ENCODE data around the gene SENP6.
"Not testable (repeated sequence)": the region's sequence is repeated elsewhere in the genome, so short reads cannot be mapped to it uniquely, and the experiment has no call there.

Gene SENP6

GRCh38 chr6:75609639-75610590 lies 8.2 kb downstream of the SENP6 start:
- DNase-seq (ENCODE audit: low spot score) = no peak

GRCh38 chr6:75611011-75611701 lies 9.5 kb downstream of the SENP6 start:
- DNase-seq (ENCODE audit: low spot score) = no peak

GRCh38 chr6:75611702-75612375 lies 10.2 kb downstream of the SENP6 start:
- DNase-seq (ENCODE audit: low spot score) = no peak

GRCh38 chr6:75612434-75612833 lies 10.8 kb downstream of the SENP6 start:
- DNase-seq (ENCODE audit: low spot score) = no peak

- DNase-seq (ENCODE audit: low spot score) = no peak
Observed at GRCh38 chr6:75613056-75613501, 11.4 kb downstream of the SENP6 start.

- no peak for DNase-seq (ENCODE audit: low spot score)
Observed at GRCh38 chr6:75618437-75618836, 16.8 kb downstream of the SENP6 start.

GRCh38 chr6:75619230-75619899 lies 17.7 kb downstream of the SENP6 start:
- no peak for DNase-seq (ENCODE audit: low spot score)

GRCh38 chr6:75620381-75621304 lies 19.0 kb downstream of the SENP6 start:
- no peak for DNase-seq (ENCODE audit: low spot score)

GRCh38 chr6:75621846-75622245 lies 20.2 kb downstream of the SENP6 start:
- DNase-seq (ENCODE audit: low spot score) = no peak

- DNase-seq (ENCODE audit: low spot score) = no peak
Observed at GRCh38 chr6:75623491-75623890, 21.8 kb downstream of the SENP6 start.

- no peak for DNase-seq (ENCODE audit: low spot score)
Observed at GRCh38 chr6:75624335-75624734, 22.7 kb downstream of the SENP6 start.

- DNase-seq (ENCODE audit: low spot score) = no peak
Observed at GRCh38 chr6:75624988-75625387, 23.3 kb downstream of the SENP6 start.

- DNase-seq (ENCODE audit: low spot score) = no peak
Observed at GRCh38 chr6:75626561-75626960, 24.9 kb downstream of the SENP6 start.

GRCh38 chr6:75627708-75628107 lies 26.0 kb downstream of the SENP6 start:
- DNase-seq (ENCODE audit: low spot score) = not testable (repeated sequence)

GRCh38 chr6:75631859-75632635 lies 30.4 kb downstream of the SENP6 start:
- DNase-seq (ENCODE audit: low spot score) = no peak

- no peak for DNase-seq (ENCODE audit: low spot score)
Observed at GRCh38 chr6:75633045-75633444, 31.4 kb downstream of the SENP6 start.

- no peak for DNase-seq (ENCODE audit: low spot score)
Observed at GRCh38 chr6:75642311-75642710, 40.6 kb downstream of the SENP6 start.

GRCh38 chr6:75643173-75643572 lies 41.5 kb downstream of the SENP6 start:
- DNase-seq (ENCODE audit: low spot score) = no peak

GRCh38 chr6:75656479-75656878 lies 54.8 kb downstream of the SENP6 start:
- DNase-seq (ENCODE audit: low spot score) = no peak

GRCh38 chr6:75657327-75657726 lies 55.6 kb downstream of the SENP6 start:
- DNase-seq (ENCODE audit: low spot score) = no peak

Data from CD4-positive, alpha-beta T cell treated with Interleukin-6 at 100 ng/mL for 8 hours (primary cell).